ENCODE measurements around the gene POLA2. TPM values are rescaled to one million over a fixed set of nuclear protein-coding genes. Genes with fewer than 3 reads are reported as not detected.

The POLA2 gene
- total RNA-seq, 1 donor from 2014 or later, result 5.2 TPM

DNA sequence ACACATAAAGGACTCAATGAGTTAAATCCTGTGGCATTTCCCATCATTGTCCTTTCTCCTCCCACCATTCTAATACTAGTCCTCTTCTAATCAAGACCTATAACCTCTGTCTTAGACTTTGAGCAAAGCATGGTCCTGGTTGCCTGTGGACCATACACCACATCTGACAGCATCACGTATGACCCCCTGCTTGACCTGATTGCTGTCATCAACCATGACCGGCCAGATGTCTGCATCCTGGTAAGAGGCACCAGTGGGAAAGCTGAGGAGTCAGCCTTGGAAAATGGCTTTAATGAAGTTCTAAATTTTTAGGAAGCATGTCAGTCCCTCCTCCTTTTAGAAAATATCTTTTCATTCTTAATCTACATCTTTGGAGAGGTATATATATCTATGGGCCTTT lies 25.8 kb downstream of the POLA2 start:
- Histone ChIP-seq H3K27me3 (ENCODE audit: insufficient read depth, low read length) (no peaks in the 10 kb centered on the region), H3K36me3 (ENCODE audit: insufficient read depth, low read length) (peaks cover 14% of the 10 kb centered on the region), H3K4me2 (ENCODE audit: low read length) (no peak overlapping the region), H3K4me3 (ENCODE audit: insufficient read depth, low read depth, low read length) (no peak overlapping the region), H2AFZ (ENCODE audit: low read depth, low read length) (no peak overlapping the region), H4K20me1 (ENCODE audit: insufficient read depth, low read length) (no peaks in the 10 kb centered on the region), H3K9me3 (ENCODE audit: insufficient read depth, low read depth, low read length) (no peaks in the 10 kb centered on the region), H3K9ac (ENCODE audit: low read length) (no peak overlapping the region), H3K27ac (ENCODE audit: low read depth, low read length) (no peak overlapping the region), H3K79me2 (ENCODE audit: insufficient read depth, low read length) (no peaks in the 10 kb centered on the region), H3K4me1 (ENCODE audit: insufficient read depth, low read length) (peaks cover 16% of the 10 kb centered on the region)
- FAIRE-seq, result no peak
- H3K4me3 Mint-ChIP-seq (ENCODE audit: unreplicated experiment), result no peak overlapping the region
- no peaks in the 10 kb centered on the region for H3K27me3 Mint-ChIP-seq (ENCODE audit: low read depth, unreplicated experiment)
- TF ChIP-seq, protein P1, sequence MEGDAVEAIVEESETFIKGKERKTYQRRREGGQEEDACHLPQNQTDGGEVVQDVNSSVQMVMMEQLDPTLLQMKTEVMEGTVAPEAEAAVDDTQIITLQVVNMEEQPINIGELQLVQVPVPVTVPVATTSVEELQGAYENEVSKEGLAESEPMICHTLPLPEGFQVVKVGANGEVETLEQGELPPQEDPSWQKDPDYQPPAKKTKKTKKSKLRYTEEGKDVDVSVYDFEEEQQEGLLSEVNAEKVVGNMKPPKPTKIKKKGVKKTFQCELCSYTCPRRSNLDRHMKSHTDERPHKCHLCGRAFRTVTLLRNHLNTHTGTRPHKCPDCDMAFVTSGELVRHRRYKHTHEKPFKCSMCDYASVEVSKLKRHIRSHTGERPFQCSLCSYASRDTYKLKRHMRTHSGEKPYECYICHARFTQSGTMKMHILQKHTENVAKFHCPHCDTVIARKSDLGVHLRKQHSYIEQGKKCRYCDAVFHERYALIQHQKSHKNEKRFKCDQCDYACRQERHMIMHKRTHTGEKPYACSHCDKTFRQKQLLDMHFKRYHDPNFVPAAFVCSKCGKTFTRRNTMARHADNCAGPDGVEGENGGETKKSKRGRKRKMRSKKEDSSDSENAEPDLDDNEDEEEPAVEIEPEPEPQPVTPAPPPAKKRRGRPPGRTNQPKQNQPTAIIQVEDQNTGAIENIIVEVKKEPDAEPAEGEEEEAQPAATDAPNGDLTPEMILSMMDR (IDR thresholded peaks at IDR 0.05; ENCODE audit: insufficient read depth, low read depth, low read length), result no peak
- no peak for TF ChIP-seq EZH2 (IDR thresholded peaks at IDR 0.05; ENCODE audit: insufficient read depth, low read length)
- no peak overlapping the region for H3K27ac Mint-ChIP-seq (ENCODE audit: unreplicated experiment)
- peaks cover 14% of the 10 kb centered on the region for H3K36me3 Mint-ChIP-seq (ENCODE audit: low read depth, unreplicated experiment)
- H3K4me1 Mint-ChIP-seq (ENCODE audit: low read depth, unreplicated experiment), result peaks cover 21% of the 10 kb centered on the region
- DNase-seq (ENCODE audit: low read depth), result no peak
- peaks cover 1% of the 10 kb centered on the region for H3K9me3 Mint-ChIP-seq (ENCODE audit: unreplicated experiment)

DNA sequence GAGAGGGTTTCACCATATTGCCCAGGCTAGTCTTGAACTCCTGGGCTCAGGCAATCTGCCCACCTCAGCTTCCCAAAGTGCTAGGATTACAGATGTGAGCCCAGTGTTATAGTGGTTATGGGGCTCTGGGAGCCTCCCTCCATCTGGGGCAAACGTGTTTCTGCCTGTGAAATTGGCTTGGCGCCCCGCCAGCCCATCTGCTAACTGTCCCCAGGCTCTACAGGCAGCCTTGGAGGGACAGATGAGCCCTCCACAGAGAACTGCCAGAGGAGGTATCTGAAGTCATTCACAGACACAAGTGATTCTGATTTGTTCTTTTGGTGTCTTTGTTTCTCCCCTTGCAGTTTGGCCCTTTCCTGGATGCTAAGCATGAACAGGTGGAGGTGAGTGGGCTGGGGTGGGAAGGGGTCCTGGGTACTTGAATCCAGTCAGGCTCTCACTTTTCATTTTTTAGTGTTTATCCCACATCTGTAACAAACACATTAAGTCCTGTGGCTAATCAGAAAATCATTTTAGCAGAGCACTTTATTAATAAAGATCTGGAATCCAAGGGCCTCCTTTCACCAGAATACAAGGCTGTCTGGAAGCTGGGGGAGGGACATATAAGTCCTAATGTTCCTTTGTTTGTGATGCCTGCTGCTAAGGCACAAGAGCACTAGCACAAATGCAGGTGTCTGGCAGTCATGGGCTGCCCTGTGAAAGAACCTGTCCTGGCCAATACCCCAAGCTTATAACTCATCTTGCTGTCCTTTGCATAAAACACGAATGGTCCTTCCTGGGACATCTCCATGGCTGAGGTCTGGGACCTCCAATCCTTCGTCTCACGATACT lies 27.2 kb downstream of the POLA2 start:
- no peaks in the 10 kb centered on the region for H3K27me3 Mint-ChIP-seq (ENCODE audit: low read depth, unreplicated experiment)
- Histone ChIP-seq H3K4me1 (ENCODE audit: insufficient read depth, low read length) (peaks cover 16% of the 10 kb centered on the region), H3K27me3 (ENCODE audit: insufficient read depth, low read length) (no peaks in the 10 kb centered on the region), H2AFZ (ENCODE audit: low read depth, low read length) (no peak overlapping the region), H3K79me2 (ENCODE audit: insufficient read depth, low read length) (no peaks in the 10 kb centered on the region), H3K36me3 (ENCODE audit: insufficient read depth, low read length) (peaks cover 8% of the 10 kb centered on the region), H3K4me3 (ENCODE audit: insufficient read depth, low read depth, low read length) (no peak overlapping the region), H3K27ac (ENCODE audit: low read depth, low read length) (no peak overlapping the region), H3K9ac (ENCODE audit: low read length) (no peak overlapping the region), H3K4me2 (ENCODE audit: low read length) (no peak overlapping the region), H4K20me1 (ENCODE audit: insufficient read depth, low read length) (no peaks in the 10 kb centered on the region), H3K9me3 (ENCODE audit: insufficient read depth, low read depth, low read length) (no peaks in the 10 kb centered on the region)
- peaks cover 16% of the 10 kb centered on the region for H3K36me3 Mint-ChIP-seq (ENCODE audit: low read depth, unreplicated experiment)
- peaks cover 22% of the 10 kb centered on the region for H3K4me1 Mint-ChIP-seq (ENCODE audit: low read depth, unreplicated experiment)
- no peak overlapping the region for H3K27ac Mint-ChIP-seq (ENCODE audit: unreplicated experiment)
- H3K4me3 Mint-ChIP-seq (ENCODE audit: unreplicated experiment), result no peak overlapping the region
- no peak for TF ChIP-seq EZH2 (IDR thresholded peaks at IDR 0.05; ENCODE audit: insufficient read depth, low read length)
- TF ChIP-seq, protein P1 (IDR thresholded peaks at IDR 0.05; ENCODE audit: insufficient read depth, low read depth, low read length), result no peak
- peaks cover 1% of the 10 kb centered on the region for H3K9me3 Mint-ChIP-seq (ENCODE audit: unreplicated experiment)
- FAIRE-seq (no peak), DNase-seq (ENCODE audit: low read depth) (no peak)

Data from astrocyte (in vitro differentiated cells and primary cell).